Prostate gland (tissue), 2 donors: ENCODE results near the gene UMPS. TPM values are rescaled to one million over a fixed set of nuclear protein-coding genes. Genes with fewer than 3 reads are reported as not detected.
A peak's percentile ranks its signal among the peaks of the same experiment; 100 is the strongest.

Experiments used
- DNase-seq: peaks from one replicate; pipeline ENCODE4 v3.0.0-alpha.2; 2019; ENCODE audit warnings: low spot score
- H3K27ac ChIP-seq, 2 donors: fragments of 200-600 bp; sonication (generic); 2 replicates each; pipeline ENCODE4 v1.5.1; 2017 to 2019
- H3K27me3 ChIP-seq: fragments of 200-600 bp; sonication (generic); replicated peaks from 2 replicates; pipeline ENCODE4 v1.5.1; 2019; ENCODE audit not compliant: insufficient read depth
- H3K36me3 ChIP-seq, 2 donors: fragments of 200-600 bp; sonication (generic); 1 replicate in 1 of 2; 2 replicates in 1 of 2; pipeline versions ENCODE4 v1.5.1 to v1.8.1; 2017 to 2019
- H3K4me1 ChIP-seq: fragments of 200-600 bp; sonication (generic); replicated peaks from 2 replicates; pipeline ENCODE4 v1.5.1; 2019
- H3K4me3 ChIP-seq, 2 donors: fragments of 200-600 bp; sonication (generic); 2 replicates each; pipeline ENCODE4 v1.5.1; 2017 to 2019
- H3K9me3 ChIP-seq: fragments of 200-600 bp; sonication (generic); 2 replicates; pipeline ENCODE4 v1.5.1; 2017
- POLR2A ChIP-seq: fragments of 450-650 bp; IDR thresholded peaks from one replicate; pipeline ENCODE4 v1.6.1; 2016; ENCODE audit warnings: antibody characterized with exemption, mild to moderate bottlenecking
- POLR2AphosphoS5 ChIP-seq: sonication (generic); formaldehyde crosslinking; IDR thresholded peaks from one replicate; pipeline ENCODE4 v1.6.1; 2017; ENCODE audit warnings: antibody characterized with exemption
- WGBS: methylation state at CpG from one replicate; pipeline ENCODE4 v1.1.5; 2018; 5-methylcytosine and 5-hydroxymethylcytosine counted together
- intact Hi-C: fragments of 100-400 bp; cut with DNase I; formaldehyde crosslinking; loops from one replicate; pipeline ENCODE4 v1.14.2; 2022
- total RNA-seq, 2 donors: library from RNA; depleted of rRNA; stranded (reverse); fragments of >200 nt; gene quantifications; one replicate each; pipeline ENCODE4 v1.1.0, GENCODE V29; 2016
- TF ChIP-seq, protein P1 (sequence below), 4 experiments: fragments of 200-600 bp in 2 of 4; fragments of 450-650 bp in 2 of 4; sonication (generic) in 2 of 4; IDR thresholded peaks; 1 replicate in 3 of 4; 2 replicates in 1 of 4; pipeline ENCODE4 v1.5.1; 2016 to 2019; ENCODE audit warnings: antibody characterized with exemption in 4 of 4, mild to moderate bottlenecking in 2 of 4, moderate library complexity in 2 of 4

UMPS gene
- total RNA-seq, 2 donors from 2014 or later, result 22.2 to 23.5 TPM

DNA sequence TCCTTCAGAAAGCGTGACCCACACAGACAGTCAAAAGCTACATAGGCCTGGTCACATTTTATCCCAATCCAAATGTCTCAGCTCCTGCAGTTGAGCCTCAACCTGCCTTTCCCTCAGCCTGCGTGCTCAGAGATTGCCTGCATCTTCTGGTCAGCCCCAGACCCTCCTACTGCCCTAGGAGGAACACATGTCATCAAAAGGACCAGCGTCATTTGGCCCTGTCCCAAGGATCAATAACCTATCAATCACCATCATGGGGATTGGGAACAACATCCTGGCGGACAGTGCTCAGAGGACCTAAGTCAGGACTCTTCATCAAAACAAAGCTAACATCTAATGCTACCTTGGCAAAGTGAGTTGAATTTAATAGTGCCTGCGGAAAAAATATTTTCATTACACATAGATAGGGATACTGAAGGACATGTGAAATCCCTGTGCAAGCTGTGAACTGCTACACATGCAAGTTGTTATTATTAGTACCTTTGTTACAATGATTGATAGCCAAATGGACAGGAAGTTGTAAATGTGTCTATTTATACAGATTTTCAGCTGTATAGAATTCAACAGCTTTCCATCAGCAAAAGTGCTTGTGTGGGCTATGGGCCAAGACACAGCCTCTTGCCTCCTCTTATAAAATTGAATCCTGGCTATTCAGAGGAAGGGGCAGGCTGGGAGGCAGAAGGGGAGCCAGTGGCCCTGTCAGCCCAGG, 47.7 kb downstream of the UMPS start:
- no peak for TF ChIP-seq POLR2AphosphoS5
- TF ChIP-seq, protein P1, sequence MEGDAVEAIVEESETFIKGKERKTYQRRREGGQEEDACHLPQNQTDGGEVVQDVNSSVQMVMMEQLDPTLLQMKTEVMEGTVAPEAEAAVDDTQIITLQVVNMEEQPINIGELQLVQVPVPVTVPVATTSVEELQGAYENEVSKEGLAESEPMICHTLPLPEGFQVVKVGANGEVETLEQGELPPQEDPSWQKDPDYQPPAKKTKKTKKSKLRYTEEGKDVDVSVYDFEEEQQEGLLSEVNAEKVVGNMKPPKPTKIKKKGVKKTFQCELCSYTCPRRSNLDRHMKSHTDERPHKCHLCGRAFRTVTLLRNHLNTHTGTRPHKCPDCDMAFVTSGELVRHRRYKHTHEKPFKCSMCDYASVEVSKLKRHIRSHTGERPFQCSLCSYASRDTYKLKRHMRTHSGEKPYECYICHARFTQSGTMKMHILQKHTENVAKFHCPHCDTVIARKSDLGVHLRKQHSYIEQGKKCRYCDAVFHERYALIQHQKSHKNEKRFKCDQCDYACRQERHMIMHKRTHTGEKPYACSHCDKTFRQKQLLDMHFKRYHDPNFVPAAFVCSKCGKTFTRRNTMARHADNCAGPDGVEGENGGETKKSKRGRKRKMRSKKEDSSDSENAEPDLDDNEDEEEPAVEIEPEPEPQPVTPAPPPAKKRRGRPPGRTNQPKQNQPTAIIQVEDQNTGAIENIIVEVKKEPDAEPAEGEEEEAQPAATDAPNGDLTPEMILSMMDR (IDR thresholded peaks at IDR 0.05), result no peak
- TF ChIP-seq POLR2A, result no peak
- no peak for DNase-seq
- H3K9me3 ChIP-seq, result no peaks in the 10 kb centered on the region
- H3K36me3 ChIP-seq, result no peaks in the 10 kb centered on the region
- WGBS, result 81% methylated on average over 5 of the region's 5 CpGs
- intact Hi-C loops, result no loop called here
- H3K4me3 ChIP-seq, result no peak overlapping the region
- H3K27ac ChIP-seq, result no peak overlapping the region
- H3K4me1 ChIP-seq, result peaks cover 12% of the 10 kb centered on the region
- no peaks in the 10 kb centered on the region for H3K27me3 ChIP-seq

DNA sequence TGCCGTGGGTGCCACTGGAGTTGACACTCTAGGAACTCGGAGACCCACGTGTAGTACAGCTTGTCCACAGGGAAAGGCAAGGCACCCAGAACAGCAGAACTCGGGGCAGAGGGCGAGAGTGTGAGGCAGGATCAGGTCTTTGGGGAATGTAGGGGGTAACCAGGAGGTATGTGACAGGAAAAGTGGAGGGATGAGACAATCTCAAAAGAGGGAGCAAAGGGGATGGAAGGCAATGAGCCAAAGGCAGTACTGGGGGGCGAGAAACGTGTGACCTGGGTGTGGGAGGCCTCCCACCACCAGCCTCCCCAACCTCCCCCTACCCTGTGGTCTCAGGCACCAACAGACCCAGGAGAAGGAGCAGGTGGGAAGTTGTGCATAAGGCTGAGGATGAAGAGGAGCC, 48.9 kb downstream of the UMPS start:
- Histone ChIP-seq H3K9me3 (no peaks in the 10 kb centered on the region), H3K4me1 (peaks cover 12% of the 10 kb centered on the region), H3K4me3 (no peak overlapping the region), H3K27ac (peak overlapping the region in 1 of 2 donors; percentile 81), H3K36me3 (no peaks in the 10 kb centered on the region), H3K27me3 (no peaks in the 10 kb centered on the region)
- no peak for DNase-seq
- TF ChIP-seq POLR2AphosphoS5 (no peak), POLR2A (no peak)
- TF ChIP-seq, protein P1 (IDR thresholded peaks at IDR 0.05), result no peak
- intact Hi-C loops, result no loop called here
- 93% methylated on average over 7 of the region's 7 CpGs for WGBS

DNA sequence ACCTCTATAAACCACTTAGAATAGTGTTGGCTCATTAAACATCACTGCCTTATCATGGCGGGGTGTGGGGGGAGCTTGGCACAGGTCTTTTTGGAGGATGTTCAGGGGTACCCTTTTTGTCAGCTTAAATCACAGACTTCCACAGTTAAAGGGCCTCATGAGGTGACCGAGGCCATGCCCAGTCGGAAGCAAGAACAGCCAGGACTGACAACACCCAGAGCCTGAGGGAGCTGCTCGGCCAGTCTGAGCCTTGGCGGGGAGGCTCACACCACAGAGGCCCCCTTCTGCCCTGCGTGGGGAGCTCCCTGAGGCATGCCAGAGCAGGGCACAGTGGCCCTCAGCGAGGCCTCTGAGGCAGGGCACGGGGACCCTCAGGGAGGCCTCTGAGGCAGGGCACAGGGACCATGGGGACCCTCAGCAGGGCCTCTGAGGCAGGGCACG, 49.5 kb downstream of the UMPS start:
- TF ChIP-seq POLR2A (no peak), POLR2AphosphoS5 (no peak)
- TF ChIP-seq, protein P1 (IDR thresholded peaks at IDR 0.05), result no peak
- Histone ChIP-seq H3K27me3 (no peaks in the 10 kb centered on the region), H3K4me3 (no peak overlapping the region), H3K27ac (peak overlapping the region; percentile 68 to 81), H3K36me3 (no peaks in the 10 kb centered on the region), H3K9me3 (no peaks in the 10 kb centered on the region), H3K4me1 (peaks cover 12% of the 10 kb centered on the region)
- intact Hi-C loops, result loop anchor here (5.0 kb wide), 1 partner anchor 108 kb away; the partner anchor contains the start of gene ITGB5
- DNase-seq, result no peak
- 40% methylated on average over 5 of the region's 9 CpGs for WGBS

DNA sequence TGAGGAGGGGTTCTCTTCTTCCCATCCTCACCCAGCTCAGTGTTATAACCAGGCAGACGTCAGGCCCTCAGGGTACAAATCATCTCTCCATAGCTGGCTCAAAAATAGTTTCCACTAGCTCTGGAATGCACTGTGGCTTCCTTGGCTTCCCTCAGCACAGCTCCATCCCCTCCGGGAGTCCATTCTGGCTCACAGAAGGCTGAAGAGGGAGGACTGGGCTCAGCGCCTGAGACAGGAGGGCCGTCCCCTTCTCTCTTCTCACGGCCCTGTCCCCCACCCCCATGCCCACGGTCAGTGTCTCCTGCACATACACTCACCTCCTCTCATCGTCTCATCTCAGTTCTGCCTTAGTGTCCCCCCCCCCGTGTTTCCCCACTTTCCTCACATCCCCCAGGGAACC, 50.1 kb downstream of the UMPS start:
- Histone ChIP-seq H3K36me3 (no peaks in the 10 kb centered on the region), H3K9me3 (no peaks in the 10 kb centered on the region), H3K4me3 (no peak overlapping the region), H3K27ac (peak overlapping the region; percentile 68 to 81), H3K27me3 (no peaks in the 10 kb centered on the region), H3K4me1 (peaks cover 12% of the 10 kb centered on the region)
- peak; percentile 29 for DNase-seq
- intact Hi-C loops, result loop anchor here (5.0 kb wide), 1 partner anchor 107 kb away; the partner anchor contains the start of gene ITGB5
- TF ChIP-seq, protein P1 (IDR thresholded peaks at IDR 0.05), result no peak
- TF ChIP-seq POLR2A, result no peak
- TF ChIP-seq POLR2AphosphoS5, result no peak
- WGBS, result 15% methylated on average over 8 of the region's 8 CpGs
